ENCODE results near the gene SPTLC3. TPM values are rescaled to one million over a fixed set of nuclear protein-coding genes. Genes with fewer than 3 reads are reported as not detected.

SPTLC3 gene
- total and polyA plus RNA-seq, 2 donors (not counting 1 experiment from before 2014, with no cell fraction given), result 4.0 TPM

DNA sequence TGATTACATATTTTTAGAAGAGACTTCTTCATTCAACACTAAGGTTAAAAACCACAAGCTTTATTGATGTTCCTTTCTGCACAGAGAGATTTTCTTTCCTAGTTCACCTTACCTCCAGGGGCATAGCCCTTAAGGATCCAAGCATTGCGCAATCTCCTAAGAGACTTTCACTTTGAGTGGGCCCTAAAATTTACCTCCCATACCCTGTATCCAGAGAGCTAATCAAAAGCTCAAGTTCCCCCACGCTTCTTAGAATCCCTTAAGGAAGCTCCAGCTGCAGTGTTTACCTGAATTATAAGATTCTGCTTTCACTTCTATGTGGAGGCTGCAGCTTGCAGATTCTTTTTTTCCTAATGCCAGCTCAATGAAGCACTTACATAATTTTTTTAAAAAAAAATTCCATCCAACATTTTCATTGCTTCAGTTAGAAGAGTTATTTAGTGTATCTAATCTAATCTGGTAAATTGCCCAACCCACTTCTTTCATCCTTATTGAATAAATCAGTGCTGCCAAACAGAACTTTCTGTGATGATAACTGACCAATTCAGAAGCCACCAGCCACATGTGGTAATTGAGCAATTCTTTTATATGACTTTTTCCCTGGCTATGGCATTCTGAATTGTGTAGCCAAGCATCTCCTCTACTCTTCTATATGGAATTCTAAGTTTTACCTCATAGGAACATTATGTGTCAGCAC, 24.6 kb upstream of the SPTLC3 start:
- DNase-seq (ENCODE audit: low read depth in 2 of 2), result peak in 1 of 2 donors; percentile 72
- no peak overlapping the region for H3K4me3 ChIP-seq (replicated peaks in 1 of 4; ENCODE audit: control extremely low read depth in 1 of 4, insufficient read depth in 1 of 4, low read depth in 3 of 4, low read length in 4 of 4)
- H4K20me1 ChIP-seq (ENCODE audit: control insufficient read depth, extremely low read depth, insufficient read depth, low read length), result no peaks in the 10 kb centered on the region
- H3K9me3 ChIP-seq (ENCODE audit: control insufficient read depth, insufficient read depth, low read depth, low read length), result no peaks in the 10 kb centered on the region
- no peak overlapping the region for H3K9ac ChIP-seq (ENCODE audit: insufficient read depth, low read length)
- no peaks in the 10 kb centered on the region for H3K36me3 ChIP-seq (ENCODE audit: control insufficient read depth, insufficient read depth, low read length)
- no peaks in the 10 kb centered on the region for H3K4me1 ChIP-seq (ENCODE audit: control insufficient read depth, extremely low read depth, insufficient read depth, low read length)
- no peak for TF ChIP-seq EZH2 (IDR thresholded peaks at IDR 0.05; ENCODE audit: low read length, missing control alignments)
- TF ChIP-seq, protein P1, sequence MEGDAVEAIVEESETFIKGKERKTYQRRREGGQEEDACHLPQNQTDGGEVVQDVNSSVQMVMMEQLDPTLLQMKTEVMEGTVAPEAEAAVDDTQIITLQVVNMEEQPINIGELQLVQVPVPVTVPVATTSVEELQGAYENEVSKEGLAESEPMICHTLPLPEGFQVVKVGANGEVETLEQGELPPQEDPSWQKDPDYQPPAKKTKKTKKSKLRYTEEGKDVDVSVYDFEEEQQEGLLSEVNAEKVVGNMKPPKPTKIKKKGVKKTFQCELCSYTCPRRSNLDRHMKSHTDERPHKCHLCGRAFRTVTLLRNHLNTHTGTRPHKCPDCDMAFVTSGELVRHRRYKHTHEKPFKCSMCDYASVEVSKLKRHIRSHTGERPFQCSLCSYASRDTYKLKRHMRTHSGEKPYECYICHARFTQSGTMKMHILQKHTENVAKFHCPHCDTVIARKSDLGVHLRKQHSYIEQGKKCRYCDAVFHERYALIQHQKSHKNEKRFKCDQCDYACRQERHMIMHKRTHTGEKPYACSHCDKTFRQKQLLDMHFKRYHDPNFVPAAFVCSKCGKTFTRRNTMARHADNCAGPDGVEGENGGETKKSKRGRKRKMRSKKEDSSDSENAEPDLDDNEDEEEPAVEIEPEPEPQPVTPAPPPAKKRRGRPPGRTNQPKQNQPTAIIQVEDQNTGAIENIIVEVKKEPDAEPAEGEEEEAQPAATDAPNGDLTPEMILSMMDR (conservative IDR thresholded peaks at IDR 0.05 in 1 of 2, IDR thresholded peaks at IDR 0.05 in 1 of 2; ENCODE audit: low read depth in 1 of 2, low read length in 2 of 2), result no peak
- H3K27me3 ChIP-seq (ENCODE audit: control insufficient read depth, insufficient read depth, low read length), result no peaks in the 10 kb centered on the region
- no peak overlapping the region for H2AFZ ChIP-seq (ENCODE audit: low read length)
- H3K4me2 ChIP-seq (ENCODE audit: extremely low read depth, insufficient read depth, low read length), result no peak overlapping the region
- no peak overlapping the region for H3K27ac ChIP-seq (ENCODE audit: insufficient read depth, low read length)
- no peaks in the 10 kb centered on the region for H3K79me2 ChIP-seq (ENCODE audit: control insufficient read depth, insufficient read depth, low read length)

DNA sequence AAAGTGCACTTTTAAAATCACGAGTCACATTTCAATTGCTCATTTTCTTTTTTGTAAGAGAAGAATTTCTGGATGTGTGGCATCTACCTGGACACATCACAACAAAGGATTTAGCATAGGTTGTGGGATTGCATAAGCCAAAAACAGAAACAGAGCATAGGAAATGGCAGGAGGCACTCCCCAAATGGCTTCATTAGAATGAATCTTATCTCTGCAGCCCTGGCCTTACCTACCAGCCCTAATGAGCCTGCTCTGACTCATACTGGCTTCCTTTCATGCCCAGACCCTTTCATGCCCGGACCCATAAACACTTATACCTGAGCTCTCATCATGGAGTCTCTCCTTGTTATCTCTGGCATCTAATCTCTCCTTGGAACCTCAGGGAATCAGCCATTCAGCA, 23.9 kb upstream of the SPTLC3 start:
- Histone ChIP-seq H4K20me1 (ENCODE audit: control insufficient read depth, extremely low read depth, insufficient read depth, low read length) (no peaks in the 10 kb centered on the region), H3K9ac (ENCODE audit: insufficient read depth, low read length) (no peak overlapping the region), H3K4me3 (replicated peaks in 1 of 4; ENCODE audit: control extremely low read depth in 1 of 4, insufficient read depth in 1 of 4, low read depth in 3 of 4, low read length in 4 of 4) (no peak overlapping the region), H3K4me2 (ENCODE audit: extremely low read depth, insufficient read depth, low read length) (no peak overlapping the region), H3K9me3 (ENCODE audit: control insufficient read depth, insufficient read depth, low read depth, low read length) (no peaks in the 10 kb centered on the region), H3K79me2 (ENCODE audit: control insufficient read depth, insufficient read depth, low read length) (no peaks in the 10 kb centered on the region), H2AFZ (ENCODE audit: low read length) (no peak overlapping the region), H3K4me1 (ENCODE audit: control insufficient read depth, extremely low read depth, insufficient read depth, low read length) (no peaks in the 10 kb centered on the region), H3K27me3 (ENCODE audit: control insufficient read depth, insufficient read depth, low read length) (no peaks in the 10 kb centered on the region), H3K27ac (ENCODE audit: insufficient read depth, low read length) (no peak overlapping the region), H3K36me3 (ENCODE audit: control insufficient read depth, insufficient read depth, low read length) (no peaks in the 10 kb centered on the region)
- TF ChIP-seq, protein P1 (conservative IDR thresholded peaks at IDR 0.05 in 1 of 2, IDR thresholded peaks at IDR 0.05 in 1 of 2; ENCODE audit: low read depth in 1 of 2, low read length in 2 of 2), result no peak
- no peak for TF ChIP-seq EZH2 (IDR thresholded peaks at IDR 0.05; ENCODE audit: low read length, missing control alignments)
- DNase-seq (ENCODE audit: low read depth in 2 of 2), result no peak

- no peak overlapping the region for H2AFZ ChIP-seq (ENCODE audit: low read length)
- H3K27me3 ChIP-seq (ENCODE audit: control insufficient read depth, insufficient read depth, low read length), result no peaks in the 10 kb centered on the region
- H4K20me1 ChIP-seq (ENCODE audit: control insufficient read depth, extremely low read depth, insufficient read depth, low read length), result no peaks in the 10 kb centered on the region
- H3K79me2 ChIP-seq (ENCODE audit: control insufficient read depth, insufficient read depth, low read length), result no peaks in the 10 kb centered on the region
- no peaks in the 10 kb centered on the region for H3K4me1 ChIP-seq (ENCODE audit: control insufficient read depth, extremely low read depth, insufficient read depth, low read length)
- H3K27ac ChIP-seq (ENCODE audit: insufficient read depth, low read length), result no peak overlapping the region
- H3K4me2 ChIP-seq (ENCODE audit: extremely low read depth, insufficient read depth, low read length), result no peak overlapping the region
- H3K4me3 ChIP-seq (replicated peaks in 1 of 4; ENCODE audit: control extremely low read depth in 1 of 4, insufficient read depth in 1 of 4, low read depth in 3 of 4, low read length in 4 of 4), result no peak overlapping the region
- no peaks in the 10 kb centered on the region for H3K36me3 ChIP-seq (ENCODE audit: control insufficient read depth, insufficient read depth, low read length)
- no peak for DNase-seq (ENCODE audit: low read depth in 2 of 2)
- no peaks in the 10 kb centered on the region for H3K9me3 ChIP-seq (ENCODE audit: control insufficient read depth, insufficient read depth, low read depth, low read length)
- TF ChIP-seq, protein P1 (conservative IDR thresholded peaks at IDR 0.05 in 1 of 2, IDR thresholded peaks at IDR 0.05 in 1 of 2; ENCODE audit: low read depth in 1 of 2, low read length in 2 of 2), result no peak
- TF ChIP-seq EZH2 (IDR thresholded peaks at IDR 0.05; ENCODE audit: low read length, missing control alignments), result no peak
- no peak overlapping the region for H3K9ac ChIP-seq (ENCODE audit: insufficient read depth, low read length)
Measured at GRCh38 chr20:12987261-12987660, 21.5 kb upstream of the SPTLC3 start.

Measured in fibroblast of lung (primary cell).